ENCODE results near the gene CDH16.

DNA sequence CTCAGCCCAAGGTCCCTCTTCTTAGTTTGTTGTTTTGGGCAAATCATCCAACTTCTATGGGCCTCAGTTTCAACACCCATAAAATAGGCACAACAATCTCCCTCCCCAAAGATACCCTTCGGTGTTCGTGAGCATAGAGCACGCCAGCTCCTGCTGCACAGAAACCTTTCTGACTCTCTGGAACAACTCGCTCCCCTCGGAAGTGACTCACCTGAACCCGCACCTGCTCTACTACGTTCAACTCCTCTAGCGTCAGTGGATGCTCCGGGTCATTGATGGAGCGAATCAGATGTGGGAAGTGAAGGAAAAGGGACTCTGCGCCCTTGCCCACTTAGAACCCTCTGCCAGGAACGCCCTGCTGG lies 15.1 kb upstream of the CDH16 start:
- no peak for TF ChIP-seq POLR2A (IDR thresholded peaks at IDR 0.05; ENCODE audit: low read length)
- no peak for TF ChIP-seq GATA1 (IDR thresholded peaks at IDR 0.05; ENCODE audit: low read depth, low read length)
